NCI-H187 treated with DMSO at 0.1 percent for 48 hours (cell line): ENCODE data around the gene GRM8.
"Not testable (repeated sequence)": the region's sequence is repeated elsewhere in the genome, so short reads cannot be mapped to it uniquely, and the experiment has no call there.

ENCODE experiments used
- DNase-seq: peaks from one replicate; lab custom pipeline; 2025; lab: John Stamatoyannopoulos, UW

Gene GRM8

DNA sequence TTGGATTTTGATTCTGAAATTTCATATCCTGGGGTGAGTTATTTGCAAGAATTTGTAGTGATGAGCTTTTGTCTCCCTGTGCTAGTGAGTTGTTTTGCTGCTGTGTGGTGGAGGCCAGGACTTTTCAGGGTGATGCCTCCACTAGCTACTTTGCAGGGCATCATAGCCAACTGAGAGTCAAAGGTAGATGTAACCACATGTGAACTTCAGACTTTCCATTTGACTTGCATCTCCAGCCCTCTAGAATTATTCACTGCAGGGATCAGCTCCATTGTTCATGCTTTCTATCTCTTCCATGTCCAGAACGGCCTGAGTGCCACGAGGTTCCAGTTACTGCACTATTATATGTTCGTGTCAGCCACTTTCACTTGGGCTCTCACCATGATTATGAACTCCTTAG, 534.3 kb downstream of the GRM8 start:
- DNase-seq = peak; percentile 59

DNA sequence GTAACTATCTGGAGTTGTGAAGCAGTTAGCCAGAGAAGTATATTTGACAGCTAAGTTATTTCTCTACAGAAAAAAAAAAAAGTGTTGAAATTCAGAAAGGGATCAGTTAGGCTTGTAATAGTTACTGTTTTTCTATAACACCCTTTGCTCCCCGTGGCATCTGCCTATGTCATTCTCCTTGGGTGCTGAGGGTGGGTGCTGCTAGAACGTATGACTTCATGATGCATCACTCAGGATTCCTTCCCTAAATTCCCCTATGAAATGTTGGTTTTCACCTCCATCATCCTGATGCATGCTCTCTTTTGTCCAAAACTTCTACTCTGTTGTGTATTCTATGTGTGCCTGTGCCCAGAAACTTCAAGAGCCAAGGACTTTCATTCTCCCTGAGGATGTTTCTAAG, 536.4 kb downstream of the GRM8 start:
- no peak for DNase-seq

DNA sequence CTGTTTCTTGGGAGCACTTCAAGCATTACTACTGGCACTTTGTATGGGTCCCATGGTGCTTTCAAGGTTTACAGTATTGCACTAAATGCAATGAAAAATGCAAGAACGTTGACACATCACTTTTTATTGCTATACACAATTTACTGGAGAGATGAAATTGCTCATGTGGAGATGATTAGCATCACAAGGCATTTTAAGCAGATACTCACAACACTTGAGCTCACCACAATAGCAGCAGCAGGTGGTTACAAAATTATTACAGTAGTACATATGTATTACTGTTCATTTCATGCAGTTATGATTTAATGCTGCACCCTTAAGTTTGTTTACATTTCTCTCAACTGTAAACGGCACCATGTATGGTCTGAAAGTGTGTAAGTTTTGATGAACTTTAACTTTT, 537.7 kb downstream of the GRM8 start:
- DNase-seq = peak; percentile 86

DNA sequence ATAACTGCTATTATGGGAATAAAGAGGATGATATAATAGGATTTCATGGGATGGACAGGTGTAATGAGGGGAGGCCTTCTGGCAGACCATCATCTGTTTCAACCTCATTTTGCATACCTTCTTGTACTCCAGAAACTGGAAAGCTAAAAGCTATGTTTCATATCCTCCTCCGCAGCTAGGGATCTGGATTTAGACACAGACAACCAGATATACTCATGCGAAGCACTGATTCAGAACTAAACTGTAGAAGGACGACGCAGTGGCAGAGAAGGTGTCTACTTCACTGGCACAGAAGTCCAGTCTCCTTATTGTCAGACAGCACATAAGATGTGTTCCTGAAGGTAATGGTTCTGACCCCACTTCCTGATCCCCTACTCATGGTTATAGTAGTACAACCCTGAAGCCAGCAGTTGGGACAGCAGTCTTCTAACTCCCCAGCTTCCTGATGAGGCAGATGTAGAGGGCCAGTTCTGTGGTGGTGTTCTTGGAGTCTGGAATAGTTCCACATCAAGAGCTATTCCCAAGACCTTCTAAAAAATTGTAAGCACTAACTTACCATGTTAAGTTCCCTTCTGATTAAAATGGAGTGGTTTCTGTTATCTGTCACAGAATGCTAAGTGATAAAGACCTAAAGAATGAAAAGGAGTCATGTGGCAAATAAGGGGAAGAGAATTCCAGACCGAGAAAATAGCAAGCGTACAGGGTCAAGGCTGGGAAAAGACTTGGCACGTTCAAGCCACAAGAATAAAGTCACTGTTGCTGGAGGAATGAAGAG, 550.3 kb downstream of the GRM8 start:
- DNase-seq = no peak

DNA sequence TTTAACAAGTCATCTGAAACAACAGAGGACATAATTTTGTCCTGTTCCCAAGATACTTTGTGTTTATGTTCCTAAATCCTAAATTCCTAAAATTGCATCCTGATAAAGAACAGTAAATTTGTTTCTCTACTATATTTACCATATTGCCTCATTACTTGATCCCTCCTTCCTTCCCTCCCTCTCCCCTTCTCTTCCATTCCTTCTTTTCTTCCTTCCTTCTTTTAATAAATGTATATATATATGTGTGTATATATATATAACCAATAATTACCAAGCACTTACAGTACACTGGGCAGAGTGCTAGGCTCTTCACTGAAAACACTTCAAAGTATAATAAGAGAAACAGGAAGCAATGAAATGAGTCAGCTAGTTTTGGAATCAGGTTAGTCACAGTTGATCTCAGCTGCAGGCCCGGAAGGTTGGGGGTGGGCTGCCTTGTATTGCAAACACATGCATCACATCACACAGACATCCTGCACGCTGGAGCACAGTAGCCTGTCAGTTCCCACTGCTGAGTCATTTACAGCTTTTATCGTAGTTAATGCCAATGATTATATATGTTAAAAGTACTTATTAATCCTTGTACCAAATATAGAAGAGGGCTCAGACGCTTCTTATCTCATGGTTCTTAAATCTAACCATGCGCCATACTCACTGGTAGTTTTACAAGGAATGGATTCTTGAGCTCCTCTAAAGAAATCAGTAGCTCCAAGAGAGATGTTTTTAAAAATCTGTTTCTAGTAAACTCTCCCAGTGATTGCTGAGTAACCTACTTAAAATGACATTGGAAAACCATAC, 551.7 kb downstream of the GRM8 start:
- no peak for DNase-seq

DNA sequence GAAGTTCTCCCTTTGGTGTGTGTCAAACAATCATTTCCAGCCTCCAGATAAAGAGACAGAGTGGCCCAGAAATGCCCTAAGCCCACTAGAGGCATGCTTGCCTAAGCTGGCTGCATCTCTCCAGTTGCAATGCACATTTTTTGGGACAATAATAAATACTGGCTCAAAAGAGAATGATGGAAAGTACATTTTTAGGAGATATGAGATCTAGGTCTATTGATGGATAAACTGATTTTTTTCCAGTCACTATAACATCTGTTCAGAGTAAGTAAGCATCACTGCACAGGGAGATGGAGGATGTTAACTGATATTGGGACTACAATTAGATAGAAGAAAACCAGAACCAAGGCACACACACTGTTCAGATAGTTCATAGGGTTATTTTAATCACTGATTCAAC, 553.0 kb downstream of the GRM8 start:
- DNase-seq = no peak

DNA sequence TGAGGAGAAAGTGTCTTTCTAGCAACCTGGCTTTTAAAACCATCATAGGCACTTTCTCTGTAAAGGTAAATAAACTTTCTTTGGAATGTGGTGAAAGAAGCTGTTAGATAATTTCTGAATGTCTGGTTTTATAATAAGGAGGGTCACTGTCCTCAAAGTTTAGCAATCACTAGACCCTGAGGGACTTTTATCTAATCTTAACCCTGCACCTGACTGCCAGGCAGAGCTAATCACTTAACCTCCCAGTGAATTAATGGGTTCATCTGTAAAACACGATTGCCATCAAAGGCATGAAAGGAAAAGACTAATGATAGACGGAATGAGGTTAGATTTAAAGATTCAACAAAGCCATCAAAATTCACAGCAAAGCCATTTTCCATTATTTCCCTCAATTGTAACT, 553.8 kb downstream of the GRM8 start:
- no peak for DNase-seq

DNA sequence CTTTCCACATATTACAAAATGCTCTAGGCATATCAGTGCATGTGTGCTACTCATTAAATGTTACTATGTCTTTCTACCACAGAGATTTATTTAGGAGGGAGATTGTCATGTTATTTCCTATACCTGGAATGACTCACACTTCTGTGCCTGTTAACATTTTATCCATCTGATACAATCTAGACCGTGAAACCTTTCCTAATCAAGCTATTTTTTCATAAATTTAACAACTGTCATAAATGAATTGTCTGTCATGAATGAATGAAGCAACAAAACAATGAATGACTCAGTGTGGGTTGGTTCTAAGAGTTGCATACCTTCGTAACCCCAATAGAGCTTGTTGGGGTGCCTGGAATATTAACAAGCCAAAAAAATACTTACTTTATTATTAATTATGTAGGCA, 554.3 kb downstream of the GRM8 start:
- DNase-seq = no peak

DNA sequence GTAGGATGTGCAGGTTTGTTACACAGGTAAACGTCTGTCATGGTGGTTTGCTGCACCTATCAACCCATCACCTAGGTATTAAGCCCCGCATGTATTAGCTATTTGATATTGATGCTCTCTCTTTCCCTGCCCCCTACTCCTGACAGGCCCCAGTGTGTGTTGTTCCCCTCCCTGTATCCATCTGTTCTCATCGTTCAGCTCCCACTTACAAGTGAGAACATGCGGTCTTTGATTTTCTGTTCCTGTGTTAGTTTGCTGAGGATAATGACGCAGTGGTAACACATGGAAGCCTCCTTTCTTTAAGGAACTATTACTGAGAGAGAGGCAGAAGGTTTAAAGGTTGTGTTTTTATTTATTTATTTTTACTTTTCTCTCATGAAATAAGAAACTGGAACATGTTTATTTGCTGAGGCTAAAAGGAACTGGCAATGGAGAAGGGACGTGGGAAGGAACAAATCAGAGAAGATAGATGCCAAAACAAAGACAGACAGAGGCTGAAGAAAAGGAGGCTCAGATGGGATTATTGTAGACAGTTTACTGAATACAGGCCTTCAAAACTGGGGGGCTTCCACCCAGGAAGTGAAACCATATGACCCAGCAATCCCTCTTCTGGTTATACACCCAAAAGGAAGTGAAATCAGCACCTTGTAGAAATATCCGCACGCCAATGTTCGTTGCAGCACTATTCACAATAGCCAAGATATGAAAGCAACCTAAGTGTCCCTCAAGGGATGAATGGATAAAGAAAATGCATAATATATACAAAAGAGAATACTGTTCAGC, 556.3 kb downstream of the GRM8 start:
- no peak for DNase-seq

DNA sequence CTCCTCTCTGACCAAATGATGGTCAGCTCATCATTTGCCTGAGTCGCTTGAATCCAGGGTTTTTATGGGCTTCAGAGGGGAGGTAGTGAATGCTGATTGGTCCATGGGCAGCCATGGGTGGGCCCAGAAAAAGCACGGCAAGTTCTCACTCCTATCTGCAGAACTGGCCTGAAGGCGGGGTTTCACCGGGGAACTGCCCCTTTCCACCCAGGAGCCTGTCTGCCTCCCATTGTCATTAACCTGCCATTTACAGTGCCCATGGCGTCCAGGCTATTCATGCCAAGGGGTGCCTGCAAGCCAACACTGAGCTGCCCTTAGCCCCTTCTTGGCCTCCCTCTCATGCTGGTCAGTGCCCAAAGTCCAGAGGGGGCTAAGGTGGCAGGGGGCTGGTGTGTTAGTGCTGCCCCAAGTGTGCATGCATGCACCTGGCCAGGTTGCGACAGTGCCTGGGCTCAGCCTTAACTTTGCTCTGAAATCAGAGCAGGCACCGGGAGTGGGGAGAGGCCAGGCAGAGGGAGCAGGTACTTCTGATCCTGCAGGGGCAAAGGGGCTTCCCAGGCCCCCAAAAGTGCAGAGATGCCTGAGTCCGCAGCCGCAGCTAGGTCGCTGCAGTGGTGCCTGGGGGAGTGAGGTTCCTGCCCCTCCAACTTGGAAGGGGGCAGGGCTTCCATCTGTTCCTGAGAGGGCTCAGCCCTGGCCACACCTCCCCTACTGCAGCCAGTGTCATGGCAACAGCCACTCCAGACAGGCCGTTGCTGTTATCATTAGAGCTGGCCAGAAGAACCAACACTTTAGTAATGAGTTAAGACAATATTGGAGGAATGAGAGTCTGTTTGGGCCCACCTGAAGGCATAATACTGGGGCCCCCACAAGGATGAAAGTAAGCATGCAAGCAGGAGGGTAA, 561.6 kb downstream of the GRM8 start:
- DNase-seq = no peak

DNA sequence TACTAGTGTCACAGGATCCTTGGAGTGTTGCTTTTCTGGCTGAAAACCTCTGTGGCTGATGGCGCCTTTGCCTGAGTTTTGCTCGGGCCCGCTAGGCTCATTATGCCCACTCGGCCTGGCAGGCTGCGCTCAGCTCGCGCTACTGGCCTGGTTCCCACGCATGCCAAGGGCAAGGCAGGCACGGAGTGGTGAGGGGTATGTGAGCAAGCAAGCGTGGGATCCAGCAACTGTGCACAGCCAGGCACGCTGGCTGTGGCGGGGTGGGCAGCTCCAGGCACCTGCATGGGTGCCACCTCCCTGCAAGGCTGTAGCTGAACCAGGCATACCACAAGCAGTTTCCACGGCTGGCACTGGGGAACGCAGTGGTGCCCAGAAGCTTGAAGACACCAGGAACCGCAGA, 562.6 kb downstream of the GRM8 start:
- no peak for DNase-seq

DNA sequence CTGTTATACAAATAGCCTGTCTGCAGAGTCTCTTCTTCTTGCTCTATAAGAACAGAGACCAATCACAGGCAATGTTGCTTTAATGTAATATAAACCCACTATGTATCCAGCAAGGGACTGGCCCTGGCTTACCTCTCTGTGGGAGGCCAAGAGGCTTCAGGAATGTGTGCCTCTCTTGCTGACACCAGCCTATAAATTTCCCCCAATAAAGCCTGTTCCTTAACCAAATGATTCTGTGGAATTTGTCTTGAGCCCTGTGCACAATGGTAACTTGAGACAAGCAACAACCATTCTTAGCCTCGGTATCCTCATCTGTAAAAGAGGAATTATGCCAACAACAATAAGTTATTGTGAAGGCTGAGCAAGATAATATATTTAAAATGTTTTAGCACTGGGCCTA, 563.7 kb downstream of the GRM8 start:
- no peak for DNase-seq

DNA sequence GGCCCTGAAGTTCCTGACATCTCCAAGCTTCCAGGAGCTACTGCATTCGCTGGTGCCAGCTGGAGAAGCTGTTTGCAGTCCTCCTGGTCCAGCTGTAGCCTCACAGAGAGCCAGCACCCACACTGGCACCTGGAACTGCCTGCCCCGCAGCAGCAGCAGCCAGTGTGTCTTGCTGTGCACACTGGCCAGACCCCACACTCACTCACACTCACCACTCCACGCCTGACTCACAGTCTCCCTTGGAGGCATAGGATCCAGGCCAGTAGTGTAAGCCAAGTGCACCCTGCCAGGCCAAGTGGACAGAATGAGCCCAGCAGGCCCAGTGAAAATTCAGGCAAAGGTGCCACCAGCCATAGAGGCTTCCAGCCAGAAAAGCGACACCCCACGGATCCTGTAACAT, 566.3 kb downstream of the GRM8 start:
- no peak for DNase-seq

DNA sequence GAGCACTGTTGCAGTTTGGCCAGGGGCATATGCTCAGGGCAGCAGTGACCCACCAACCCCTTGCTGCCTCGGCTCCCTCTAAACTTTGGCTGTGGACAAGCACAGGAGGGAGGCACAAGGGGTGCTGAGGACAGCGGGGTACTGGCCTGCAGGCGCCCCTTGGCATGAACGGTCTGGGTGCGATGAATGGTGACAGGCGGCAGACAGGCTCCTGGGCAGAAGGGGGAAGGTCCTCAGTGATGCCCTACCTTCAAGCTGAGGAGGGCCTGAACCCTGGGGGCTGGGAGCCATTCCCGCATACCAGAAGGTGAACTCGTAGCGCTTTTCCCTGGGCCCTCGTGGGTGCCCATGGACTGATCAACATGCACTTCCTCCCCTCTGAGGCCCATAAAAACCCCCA, 567.1 kb downstream of the GRM8 start:
- DNase-seq = no peak

DNA sequence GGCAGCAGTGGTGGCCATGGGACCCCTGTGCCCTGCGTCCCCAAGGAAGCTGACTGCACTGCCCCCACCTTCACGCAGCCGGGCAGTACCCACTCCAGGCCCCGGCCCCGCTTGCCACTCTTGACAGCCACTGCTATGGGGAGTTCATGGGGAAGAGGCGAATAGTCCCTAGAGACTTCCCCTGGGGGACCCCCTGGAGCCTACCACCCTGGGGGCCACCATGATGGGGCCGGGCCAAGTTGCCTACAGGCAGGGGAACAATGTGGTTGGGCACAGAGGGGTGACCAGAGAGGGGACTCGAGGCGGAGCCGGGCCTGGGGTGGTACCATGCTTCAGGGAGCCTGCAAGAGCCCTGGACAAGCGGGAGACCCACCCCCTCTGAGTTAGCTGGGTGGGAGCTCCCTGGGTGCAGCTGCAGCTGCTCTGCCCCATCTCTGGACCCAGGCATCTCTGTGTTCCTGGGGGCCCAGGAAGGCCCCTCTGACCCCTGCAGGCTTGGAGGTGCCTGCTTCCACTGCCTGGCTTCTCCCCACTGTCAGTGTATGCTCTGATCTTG, 567.6 kb downstream of the GRM8 start:
- DNase-seq = no peak

DNA sequence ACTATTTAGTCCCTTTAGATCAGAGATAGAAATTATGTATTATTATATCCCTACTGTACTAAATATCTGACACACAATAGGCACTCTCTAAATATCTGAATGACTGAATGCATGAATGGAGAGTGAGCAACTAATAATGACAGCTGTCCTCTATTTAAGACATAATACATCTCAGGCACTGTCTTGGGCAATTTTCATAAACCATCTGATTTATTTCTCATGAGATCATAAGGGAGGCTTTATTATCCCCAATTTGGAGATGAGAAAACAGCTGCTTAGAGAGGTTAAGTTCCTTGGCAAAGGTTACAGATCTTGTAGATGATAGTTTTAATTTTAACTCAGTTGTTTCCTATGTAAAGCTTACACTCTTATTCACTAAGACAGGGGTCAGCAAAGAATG, 570.6 kb downstream of the GRM8 start:
- no peak for DNase-seq

DNA sequence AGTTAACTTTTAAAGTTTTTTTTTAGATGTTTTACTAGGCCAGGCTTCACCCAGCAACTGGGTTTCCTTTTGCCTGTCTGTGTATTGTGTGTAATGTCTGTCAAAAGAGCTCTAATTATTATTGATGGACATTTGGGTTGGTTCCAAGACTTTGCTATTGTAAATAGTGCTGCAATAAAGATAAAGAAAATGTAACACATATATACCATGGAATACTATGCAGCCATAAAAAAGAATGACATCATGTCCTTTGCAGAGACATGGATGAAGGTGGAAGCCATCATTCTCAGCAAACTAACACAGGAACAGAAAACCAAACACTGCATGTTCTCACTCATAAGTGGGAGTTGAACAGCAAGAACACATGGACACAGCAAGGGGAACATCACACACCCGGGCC, 584.0 kb downstream of the GRM8 start:
- DNase-seq = not testable (repeated sequence)

DNA sequence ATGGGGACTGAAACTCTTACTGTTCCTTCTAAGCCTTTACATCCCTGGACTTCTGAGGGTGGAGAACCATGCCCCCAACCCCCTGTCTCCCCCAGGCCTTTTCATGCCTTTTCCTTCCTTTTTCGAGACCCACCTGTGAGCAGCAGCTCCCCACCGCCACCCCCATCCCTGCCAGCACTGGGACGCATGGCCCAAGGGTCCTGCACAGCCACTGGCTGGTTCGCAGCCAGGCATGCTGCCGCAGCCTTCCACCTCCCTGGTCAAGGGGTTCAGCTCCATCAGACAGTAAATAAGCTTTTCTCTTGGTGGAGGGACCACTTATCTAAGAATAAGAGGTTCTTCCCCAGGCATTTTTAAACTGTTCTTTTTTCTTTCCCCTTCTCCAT, 584.4 kb downstream of the GRM8 start:
- no peak for DNase-seq

DNA sequence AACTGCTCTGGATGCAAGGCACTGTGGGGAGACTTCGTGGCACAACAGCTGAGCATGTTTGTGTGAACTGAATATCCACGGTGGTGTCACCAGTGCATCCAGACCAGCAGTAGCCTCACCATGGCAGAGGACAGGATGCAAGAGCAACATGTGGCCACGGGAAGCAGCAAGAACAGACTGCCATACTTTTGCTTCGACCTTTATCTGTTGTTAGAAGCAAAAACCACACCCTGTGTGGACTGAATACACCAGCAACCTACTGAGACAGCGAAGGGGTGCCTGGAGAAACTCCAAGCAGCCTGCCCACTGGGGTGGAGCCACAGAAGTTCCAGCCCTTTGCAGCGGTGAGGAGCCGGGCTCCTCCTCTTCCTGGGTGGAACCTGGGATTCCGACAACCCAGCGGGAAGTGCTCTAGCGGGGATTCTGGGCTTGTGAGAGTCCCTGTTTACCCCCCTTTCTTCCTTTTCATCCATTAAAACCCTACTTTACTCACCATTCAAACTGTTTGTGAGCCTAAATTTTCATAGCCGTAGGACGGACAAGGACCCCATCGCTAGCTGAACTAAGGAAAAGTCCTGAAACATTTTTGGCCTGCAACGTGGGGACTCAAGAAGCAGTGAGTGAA, 584.9 kb downstream of the GRM8 start:
- DNase-seq = no peak

DNA sequence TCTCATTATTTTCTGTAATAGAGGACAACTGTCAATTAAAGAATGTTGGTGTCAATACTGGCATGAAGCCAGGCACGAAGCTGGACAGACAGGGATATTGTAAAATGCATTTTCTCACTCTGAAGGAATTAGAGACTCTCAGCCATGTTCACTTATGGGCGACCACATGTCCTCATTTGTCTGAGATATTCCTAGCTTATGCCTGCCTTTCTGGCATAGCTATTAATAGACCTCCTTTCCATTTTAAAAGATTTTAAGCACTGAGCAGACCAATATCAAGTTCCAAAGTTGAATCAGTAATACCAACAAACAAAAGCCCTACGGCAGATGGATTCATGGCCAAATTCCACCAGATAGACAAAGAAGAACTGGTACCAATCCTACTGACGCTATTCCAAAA, 589.9 kb downstream of the GRM8 start:
- no peak for DNase-seq

DNA sequence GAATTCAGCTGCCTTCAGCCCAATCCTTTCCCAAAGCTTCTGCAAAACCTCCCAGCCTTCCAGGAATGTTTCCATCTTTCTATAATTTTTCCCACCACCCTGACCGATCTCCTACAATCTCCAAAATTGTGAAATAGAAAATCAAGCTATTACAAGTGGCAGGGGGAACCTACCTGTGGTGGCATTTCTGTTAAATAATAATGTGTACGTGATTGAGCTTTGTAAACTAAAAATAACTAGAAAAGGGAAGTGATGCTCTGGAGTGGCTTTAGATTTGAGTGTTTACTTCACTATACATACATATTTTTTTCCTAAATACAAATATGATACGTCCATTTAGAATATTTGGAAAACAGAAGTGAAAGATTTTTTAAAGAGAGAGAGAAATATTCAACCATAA, 593.6 kb downstream of the GRM8 start:
- no peak for DNase-seq
